ENCODE measurements around the gene RNF31. TPM values are rescaled to one million over a fixed set of nuclear protein-coding genes. Genes with fewer than 3 reads are reported as not detected.
A peak's percentile ranks its signal among the peaks of the same experiment; 100 is the strongest.

The RNF31 gene
- total and polyA plus RNA-seq, 2 experiments from 2014 or later = 27.8 to 29.7 TPM

GRCh38 chr14:24110060-24110459 is 37.2 kb upstream of the RNF31 start:
- Histone ChIP-seq H3K9me3 (ENCODE audit: low read depth) (no peaks in the 10 kb centered on the region), H3K79me2 (peaks cover 3% of the 10 kb centered on the region), H3K4me2 (no peak overlapping the region), H3K4me1 (ENCODE audit: insufficient read depth) (no peaks in the 10 kb centered on the region), H3K9me2 (replicated peaks; ENCODE audit: insufficient read depth) (no peaks in the 10 kb centered on the region), H4K20me1 (ENCODE audit: insufficient read depth, poor library complexity, severe bottlenecking) (no peaks in the 10 kb centered on the region), H3K27ac (no peak overlapping the region), H3K36me3 (replicated peaks; ENCODE audit: insufficient read depth, low read depth) (no peaks in the 10 kb centered on the region), H2AFZ (no peak overlapping the region), H3K4me3 (no peak overlapping the region), H3K27me3 (no peaks in the 10 kb centered on the region)
- TF ChIP-seq EZH2 (IDR thresholded peaks at IDR 0.05; ENCODE audit: borderline replicate concordance) (no peak), EZH2phosphoT487 (IDR thresholded peaks at IDR 0.05; ENCODE audit: low read depth, severe bottlenecking, unreplicated experiment) (no peak), CTCF (IDR thresholded peaks at IDR 0.05; ENCODE audit: poor library complexity) (no peak)
- no peak for DNase-seq (ENCODE audit: low spot score)
- WGBS (ENCODE audit: low lambda C conversion rate, missing lambda C conversion rate) = 90% methylated on average over 9 of the region's 9 CpGs

GRCh38 chr14:24110523-24110922 is 36.8 kb upstream of the RNF31 start:
- no peak for TF ChIP-seq EZH2phosphoT487 (IDR thresholded peaks at IDR 0.05; ENCODE audit: low read depth, severe bottlenecking, unreplicated experiment)
- TF ChIP-seq CTCF (IDR thresholded peaks at IDR 0.05; ENCODE audit: poor library complexity) = no peak
- TF ChIP-seq EZH2 (IDR thresholded peaks at IDR 0.05; ENCODE audit: borderline replicate concordance) = no peak
- Histone ChIP-seq H3K27ac (no peak overlapping the region), H3K4me1 (ENCODE audit: insufficient read depth) (no peaks in the 10 kb centered on the region), H3K79me2 (peaks cover 3% of the 10 kb centered on the region), H3K9me3 (ENCODE audit: low read depth) (no peaks in the 10 kb centered on the region), H3K4me2 (no peak overlapping the region), H2AFZ (no peak overlapping the region), H3K36me3 (replicated peaks; ENCODE audit: insufficient read depth, low read depth) (no peaks in the 10 kb centered on the region), H3K27me3 (no peaks in the 10 kb centered on the region), H3K9me2 (replicated peaks; ENCODE audit: insufficient read depth) (no peaks in the 10 kb centered on the region), H3K4me3 (no peak overlapping the region), H4K20me1 (ENCODE audit: insufficient read depth, poor library complexity, severe bottlenecking) (no peaks in the 10 kb centered on the region)
- DNase-seq (ENCODE audit: low spot score) = no peak
- 80% methylated on average over 1 of the region's 1 CpG for WGBS (ENCODE audit: low lambda C conversion rate, missing lambda C conversion rate)

- Histone ChIP-seq H3K79me2 (peaks cover 20% of the 10 kb centered on the region), H2AFZ (peak overlapping the region; percentile 63), H3K27ac (peak overlapping the region; percentile 98), H3K9me3 (ENCODE audit: low read depth) (no peaks in the 10 kb centered on the region), H3K4me3 (peak overlapping the region; percentile 44), H3K4me2 (peak overlapping the region; percentile 77), H3K36me3 (replicated peaks; ENCODE audit: insufficient read depth, low read depth) (no peaks in the 10 kb centered on the region), H3K27me3 (no peaks in the 10 kb centered on the region), H4K20me1 (ENCODE audit: insufficient read depth, poor library complexity, severe bottlenecking) (no peaks in the 10 kb centered on the region), H3K9me2 (replicated peaks; ENCODE audit: insufficient read depth) (no peaks in the 10 kb centered on the region), H3K4me1 (ENCODE audit: insufficient read depth) (peaks cover 9% of the 10 kb centered on the region)
- WGBS (ENCODE audit: low lambda C conversion rate, missing lambda C conversion rate) = 14% methylated on average over 15 of the region's 15 CpGs
- DNase-seq (ENCODE audit: low spot score) = no peak
- TF ChIP-seq EZH2 (IDR thresholded peaks at IDR 0.05; ENCODE audit: borderline replicate concordance) (no peak), EZH2phosphoT487 (IDR thresholded peaks at IDR 0.05; ENCODE audit: low read depth, severe bottlenecking, unreplicated experiment) (no peak), CTCF (IDR thresholded peaks at IDR 0.05; ENCODE audit: poor library complexity) (no peak)
Observed at GRCh38 chr14:24113379-24113800, 33.9 kb upstream of the RNF31 start.
